ENCODE data around the gene MBLAC1.

MBLAC1 gene

GRCh38 chr7:100173806-100174495 lies 47.2 kb downstream of the MBLAC1 start:
- no peak for DNase-seq

- no peak for DNase-seq
Measured at GRCh38 chr7:100174582-100174981, 47.8 kb downstream of the MBLAC1 start.

- no peak for DNase-seq
Measured at GRCh38 chr7:100175296-100175935, 48.6 kb downstream of the MBLAC1 start.

GRCh38 chr7:100176096-100177044 lies 49.6 kb downstream of the MBLAC1 start:
- no peak for DNase-seq

- peak; percentile 100 for DNase-seq
Measured at GRCh38 chr7:100177045-100178001, 50.6 kb downstream of the MBLAC1 start, which contains the start of the genes GPC2 and STAG3. TSS of gene GPC2 (minus strand) at chr7:100177381. CDS start at chr7:100177199, 182 bp downstream. TSS of gene STAG3 (plus strand) at chr7:100177918. CDS start at chr7:100180557, 2,639 bp downstream.

Measured in OCI-M1 (cell line).